GM12878 (cell line): ENCODE measurements around the gene SCYGR5. TPM values are rescaled to one million over a fixed set of nuclear protein-coding genes. Genes with fewer than 3 reads are reported as not detected.
A peak's percentile ranks its signal among the peaks of the same experiment; 100 is the strongest.

ENCODE experiments used
- ATAC-seq: fragments of 200-7000 bp; cut with Tn5 transposase; 3 replicates; pipeline ENCODE4 v1.9.1; 2020; ENCODE audit warnings: mild to moderate bottlenecking, moderate library complexity
- BruUV-seq: library from RNA; stranded (reverse); fragments of 400-500 nt; replicated peaks from 2 replicates; lab custom pipeline; 2021; lab: Mats Ljungman, UMichigan
- CTCF ChIA-PET: fragments of 300-600 bp; sonication (Branson Sonifier 250); formaldehyde crosslinking; extraction: SDS; loops from one replicate; lab custom pipeline; 2021; ENCODE audit warnings: inconsistent platforms; lab: Yijun Ruan, JAX
- POLR2A ChIA-PET: fragments of 350-600 bp; formaldehyde crosslinking; extraction: SDS; loops from one replicate; lab custom pipeline; 2021; ENCODE audit warnings: inconsistent platforms; lab: Charles Lee
- RAD21 ChIA-PET: fragments of 300-600 bp; sonication (Branson Sonifier 250); formaldehyde crosslinking; loops from one replicate; lab custom pipeline; 2023; ENCODE audit warnings: antibody characterized with exemption; ENCODE audit not compliant: unreplicated experiment; lab: Charles Lee
- SMC1A ChIA-PET: fragments of 300-600 bp; sonication (Branson Sonifier 250); formaldehyde crosslinking; loops from one replicate; lab custom pipeline; 2023; ENCODE audit not compliant: unreplicated experiment, uncharacterized antibody; lab: Charles Lee
- DNase-seq: peaks from one replicate; pipeline ENCODE4 v3.0.0-alpha.2; 2011; ENCODE audit warnings: low read depth, low spot score
- FAIRE-seq: peaks from 3 replicates; lab custom pipeline; 2011; peaks lifted over from hg19 to GRCh38; lab: Jason Lieb, UNC
- H2AFZ ChIP-seq: 2 replicates; pipeline ENCODE4 v1.6.0; 2011; ENCODE audit warnings: low read depth, low read length, control low read depth; ENCODE audit not compliant: control insufficient read depth
- H3K27ac ChIP-seq: 2 replicates; pipeline ENCODE4 v1.5.1; 2011; ENCODE audit warnings: control low read depth; ENCODE audit not compliant: control insufficient read depth, insufficient read depth
- H3K27me3 ChIP-seq, 2 experiments: replicated peaks in 1 of 2; 2 replicates each; pipeline versions ENCODE4 v1.6.0 to v1.6.1; 2011; ENCODE audit warnings: low read length in 1 of 2; ENCODE audit not compliant: control insufficient read depth in 2 of 2, insufficient read depth in 2 of 2
- H3K36me3 ChIP-seq, 2 experiments: 2 replicates each; pipeline ENCODE4 v1.5.1; 2011; ENCODE audit warnings: low read length in 1 of 2; ENCODE audit not compliant: control insufficient read depth in 2 of 2, insufficient read depth in 2 of 2
- H3K4me1 ChIP-seq: 2 replicates; pipeline ENCODE4 v1.6.1; 2011; ENCODE audit warnings: mild to moderate bottlenecking, low read length, moderate library complexity, mixed read lengths; ENCODE audit not compliant: control insufficient read depth, insufficient read depth
- H3K4me2 ChIP-seq: 2 replicates; pipeline ENCODE4 v1.6.0; 2011; ENCODE audit warnings: control low read depth; ENCODE audit not compliant: control insufficient read depth, insufficient read depth
- H3K4me3 ChIP-seq: fragments of 200-600 bp; sonication (generic); 2 replicates; pipeline ENCODE4 v1.5.1; 2016
- H3K79me2 ChIP-seq: 2 replicates; pipeline ENCODE4 v1.6.0; 2011; ENCODE audit warnings: low read length; ENCODE audit not compliant: control insufficient read depth, insufficient read depth
- H3K9ac ChIP-seq: 2 replicates; pipeline ENCODE4 v1.8.0; 2011; ENCODE audit warnings: low read length, control low read depth, mixed read lengths; ENCODE audit not compliant: control insufficient read depth, insufficient read depth
- H3K9me3 ChIP-seq: replicated peaks from 3 replicates; pipeline ENCODE4 v1.5.1; 2011; ENCODE audit warnings: mild to moderate bottlenecking, low read length; ENCODE audit not compliant: control insufficient read depth, insufficient read depth
- H4K20me1 ChIP-seq: 2 replicates; pipeline ENCODE4 v1.6.0; 2011; ENCODE audit not compliant: control insufficient read depth, insufficient read depth
- BRCA1 ChIP-seq: IDR thresholded peaks from 2 replicates; pipeline ENCODE4 v1.6.1; 2011; ENCODE audit warnings: low read depth, low read length, improper control_type of control experiment
- CREB1 ChIP-seq: IDR thresholded peaks from 2 replicates; pipeline ENCODE4 v1.6.1; 2012; ENCODE audit warnings: low read depth, mild to moderate bottlenecking, inconsistent platforms
- HDAC2 ChIP-seq: fragments of 200-600 bp; sonication (generic); IDR thresholded peaks from 2 replicates; pipeline ENCODE4 v1.6.1; 2017
- JUNB ChIP-seq: IDR thresholded peaks from 2 replicates; pipeline ENCODE4 v1.6.1; 2016; ENCODE audit warnings: antibody characterized with exemption, mild to moderate bottlenecking
- NFXL1 ChIP-seq: fragments of 450-650 bp; IDR thresholded peaks from 2 replicates; pipeline ENCODE4 v1.6.1; 2017; ENCODE audit warnings: antibody characterized with exemption, mild to moderate bottlenecking, borderline replicate concordance
- SP1 ChIP-seq: IDR thresholded peaks from one replicate; pipeline ENCODE4 v1.6.1; 2011; ENCODE audit warnings: low read depth, low read length
- WGBS: methylation state at CpG from one replicate; pipeline ENCODE4 v1.1.6; 2016; ENCODE audit warnings: low lambda C conversion rate; ENCODE audit not compliant: insufficient replicate concordance, insufficient coverage; ENCODE audit errors: missing lambda C conversion rate; 5-methylcytosine and 5-hydroxymethylcytosine counted together
- in situ Hi-C: fragments of 300-500 bp; cut with MboI; formaldehyde crosslinking; loops from 9 replicates; pipeline ENCODE4 v1.14.3; 2018; ENCODE audit warnings: mixed read lengths
- intact Hi-C: fragments of 100-400 bp; cut with micrococcal nuclease; formaldehyde crosslinking; loops from one replicate; pipeline ENCODE4 v1.14.2; 2022; ENCODE audit not compliant: unreplicated experiment
- polyA plus RNA-seq, 11 experiments: library from polyadenylated mRNA; depleted of rRNA in 4 of 11; unstranded in 6 of 11; stranded (reverse) in 5 of 11; fragments of >200 nt; fragmentation: Nextera tagmentation in 4 of 11; fragmentation: Illumina TruSeq in 1 of 11; extraction: Ambion mirVana in 4 of 11; extraction: Trizol in 1 of 11; gene quantifications; 1 replicate in 1 of 11; 2 replicates in 10 of 11; pipeline versions ENCODE4 v1.2.1 to v1.2.3, GENCODE V29; 2011 to 2016; ENCODE audit warnings: inconsistent platforms in 2 of 11, missing spikeins in 2 of 11, low read depth in 1 of 11
- total RNA-seq, 4 experiments: library from RNA; depleted of rRNA in 3 of 4; stranded (reverse); fragments of >200 nt in 3 of 4; fragmentation: Illumina TruSeq in 1 of 4; extraction: Trizol in 1 of 4; gene quantifications; 2 replicates each; pipeline versions ENCODE4 v1.2.1 to v1.2.3, GENCODE V29; 2013 to 2021
- TF ChIP-seq, protein P1 (sequence below): fragments of 450-650 bp; IDR thresholded peaks from 2 replicates; pipeline ENCODE4 v1.6.1; 2017; ENCODE audit warnings: low read depth, mild to moderate bottlenecking, moderate library complexity
- TF ChIP-seq, protein P2 (sequence below): fragments of 450-650 bp; IDR thresholded peaks from 2 replicates; pipeline ENCODE4 v1.6.1; 2018; ENCODE audit warnings: mild to moderate bottlenecking, low read depth, moderate library complexity; ENCODE audit not compliant: partially characterized antibody
- TF ChIP-seq, protein P3 (sequence below): IDR thresholded peaks from 2 replicates; pipeline ENCODE4 v1.6.1; 2011; ENCODE audit warnings: borderline replicate concordance, low read depth, mild to moderate bottlenecking, moderate library complexity, mixed read lengths, low read length; ENCODE audit not compliant: insufficient read depth; ENCODE audit errors: extremely low read length

Gene SCYGR5
- total and polyA plus RNA-seq, 10 of the 15 experiments (the other 5 are each of a cell fraction or from before 2014, with no cell fraction given), result not detected

DNA sequence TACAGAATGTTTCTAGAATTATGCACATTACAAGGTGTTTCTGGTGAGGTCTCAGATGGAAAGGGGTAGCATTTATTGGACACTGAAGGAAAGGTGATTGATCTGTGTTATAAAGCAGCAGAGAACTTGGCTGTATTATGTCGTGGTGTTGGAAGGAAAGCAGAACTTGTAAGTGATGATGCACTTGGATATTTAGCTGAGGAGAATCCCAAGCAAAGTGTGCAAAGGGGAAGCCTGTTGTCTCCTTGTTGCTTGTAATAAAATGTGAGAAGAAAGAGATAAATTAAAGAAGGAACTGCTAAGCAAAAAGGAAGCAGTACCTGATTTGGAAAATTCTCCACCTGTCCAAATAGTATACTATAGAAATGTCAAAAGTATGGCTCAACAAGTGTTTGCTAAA lies 12.2 kb upstream of the SCYGR5 start (continued):
- TF ChIP-seq, protein P1, sequence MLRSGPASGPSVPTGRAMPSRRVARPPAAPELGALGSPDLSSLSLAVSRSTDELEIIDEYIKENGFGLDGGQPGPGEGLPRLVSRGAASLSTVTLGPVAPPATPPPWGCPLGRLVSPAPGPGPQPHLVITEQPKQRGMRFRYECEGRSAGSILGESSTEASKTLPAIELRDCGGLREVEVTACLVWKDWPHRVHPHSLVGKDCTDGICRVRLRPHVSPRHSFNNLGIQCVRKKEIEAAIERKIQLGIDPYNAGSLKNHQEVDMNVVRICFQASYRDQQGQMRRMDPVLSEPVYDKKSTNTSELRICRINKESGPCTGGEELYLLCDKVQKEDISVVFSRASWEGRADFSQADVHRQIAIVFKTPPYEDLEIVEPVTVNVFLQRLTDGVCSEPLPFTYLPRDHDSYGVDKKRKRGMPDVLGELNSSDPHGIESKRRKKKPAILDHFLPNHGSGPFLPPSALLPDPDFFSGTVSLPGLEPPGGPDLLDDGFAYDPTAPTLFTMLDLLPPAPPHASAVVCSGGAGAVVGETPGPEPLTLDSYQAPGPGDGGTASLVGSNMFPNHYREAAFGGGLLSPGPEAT, result no peak
- TF ChIP-seq HDAC2, result no peak
- TF ChIP-seq, protein P2, sequence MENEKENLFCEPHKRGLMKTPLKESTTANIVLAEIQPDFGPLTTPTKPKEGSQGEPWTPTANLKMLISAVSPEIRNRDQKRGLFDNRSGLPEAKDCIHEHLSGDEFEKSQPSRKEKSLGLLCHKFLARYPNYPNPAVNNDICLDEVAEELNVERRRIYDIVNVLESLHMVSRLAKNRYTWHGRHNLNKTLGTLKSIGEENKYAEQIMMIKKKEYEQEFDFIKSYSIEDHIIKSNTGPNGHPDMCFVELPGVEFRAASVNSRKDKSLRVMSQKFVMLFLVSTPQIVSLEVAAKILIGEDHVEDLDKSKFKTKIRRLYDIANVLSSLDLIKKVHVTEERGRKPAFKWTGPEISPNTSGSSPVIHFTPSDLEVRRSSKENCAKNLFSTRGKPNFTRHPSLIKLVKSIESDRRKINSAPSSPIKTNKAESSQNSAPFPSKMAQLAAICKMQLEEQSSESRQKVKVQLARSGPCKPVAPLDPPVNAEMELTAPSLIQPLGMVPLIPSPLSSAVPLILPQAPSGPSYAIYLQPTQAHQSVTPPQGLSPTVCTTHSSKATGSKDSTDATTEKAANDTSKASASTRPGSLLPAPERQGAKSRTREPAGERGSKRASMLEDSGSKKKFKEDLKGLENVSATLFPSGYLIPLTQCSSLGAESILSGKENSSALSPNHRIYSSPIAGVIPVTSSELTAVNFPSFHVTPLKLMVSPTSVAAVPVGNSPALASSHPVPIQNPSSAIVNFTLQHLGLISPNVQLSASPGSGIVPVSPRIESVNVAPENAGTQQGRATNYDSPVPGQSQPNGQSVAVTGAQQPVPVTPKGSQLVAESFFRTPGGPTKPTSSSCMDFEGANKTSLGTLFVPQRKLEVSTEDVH, result no peak
- TF ChIP-seq NFXL1, result no peak
- TF ChIP-seq, protein P3, sequence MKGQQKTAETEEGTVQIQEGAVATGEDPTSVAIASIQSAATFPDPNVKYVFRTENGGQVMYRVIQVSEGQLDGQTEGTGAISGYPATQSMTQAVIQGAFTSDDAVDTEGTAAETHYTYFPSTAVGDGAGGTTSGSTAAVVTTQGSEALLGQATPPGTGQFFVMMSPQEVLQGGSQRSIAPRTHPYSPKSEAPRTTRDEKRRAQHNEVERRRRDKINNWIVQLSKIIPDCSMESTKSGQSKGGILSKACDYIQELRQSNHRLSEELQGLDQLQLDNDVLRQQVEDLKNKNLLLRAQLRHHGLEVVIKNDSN, result no peak
- no peak for TF ChIP-seq SP1

DNA sequence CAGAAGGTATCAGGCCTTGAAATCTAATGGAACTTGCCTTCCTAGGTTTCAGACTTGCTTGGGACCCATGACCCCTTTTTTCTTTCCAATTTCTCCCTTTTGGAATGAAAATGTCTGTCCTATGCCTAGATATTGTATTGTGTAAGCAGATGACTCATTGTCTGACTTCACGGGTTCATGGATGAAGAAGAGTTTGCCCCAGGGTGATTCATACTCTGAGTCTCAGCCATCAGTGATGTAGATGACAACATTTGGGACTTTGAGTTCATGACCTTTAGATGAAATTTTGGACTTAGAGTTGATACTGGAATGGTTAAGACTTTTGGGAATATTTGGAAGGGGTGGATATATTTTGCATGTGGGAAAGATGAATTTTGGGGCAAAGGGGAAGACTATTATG lies 11.2 kb upstream of the SCYGR5 start:
- FAIRE-seq (no peak), DNase-seq (no peak), ATAC-seq (peak; percentile 53)
- TF ChIP-seq JUNB, result peak; percentile 58
- TF ChIP-seq BRCA1, result no peak
- TF ChIP-seq CREB1, result 0 out of 2 replicates have a peak, but pooled peaks have one; percentile 16
- no peaks in the 10 kb centered on the region for H3K79me2 ChIP-seq
- no TSS peak for BruUV-seq
- in situ Hi-C loops (no loop called here), intact Hi-C loops (loop anchor here (10.0 kb wide), 1 partner anchor 531 kb away; no protein-coding TSS in a partner anchor)
- ChIA-PET CTCF (interaction anchor here (3.8 to 5.4 kb wide), 2 partner anchors 112 to 206 kb away, joined by 69 to 134 read pairs; no protein-coding TSS in a partner anchor), SMC1A (no interaction called here), RAD21 (no interaction called here), POLR2A (no interaction called here)
- no peak overlapping the region for H2AFZ ChIP-seq
- no peaks in the 10 kb centered on the region for H3K9me3 ChIP-seq
- no peak overlapping the region for H3K4me2 ChIP-seq
- no peaks in the 10 kb centered on the region for H3K4me1 ChIP-seq
- H4K20me1 ChIP-seq, result no peaks in the 10 kb centered on the region; the same call in 1 of the 2 replicates
- H3K4me3 ChIP-seq, result no peak overlapping the region
- no peak overlapping the region for H3K9ac ChIP-seq
- no peaks in the 10 kb centered on the region for H3K36me3 ChIP-seq
- H3K27me3 ChIP-seq, result no peaks in the 10 kb centered on the region
- no peak overlapping the region for H3K27ac ChIP-seq
- 0% methylated on average over 1 of the region's 1 CpG for WGBS
